ENCODE measurements around the gene MACROH2A2. TPM values are rescaled to one million over a fixed set of nuclear protein-coding genes. Genes with fewer than 3 reads are reported as not detected.
A peak's percentile ranks its signal among the peaks of the same experiment; 100 is the strongest.

The MACROH2A2 gene
- total and polyA plus RNA-seq, 2 of the 13 experiments (the other 11 are each of a cell fraction or from before 2014, with no cell fraction given), result 9.8 to 43.1 TPM

DNA sequence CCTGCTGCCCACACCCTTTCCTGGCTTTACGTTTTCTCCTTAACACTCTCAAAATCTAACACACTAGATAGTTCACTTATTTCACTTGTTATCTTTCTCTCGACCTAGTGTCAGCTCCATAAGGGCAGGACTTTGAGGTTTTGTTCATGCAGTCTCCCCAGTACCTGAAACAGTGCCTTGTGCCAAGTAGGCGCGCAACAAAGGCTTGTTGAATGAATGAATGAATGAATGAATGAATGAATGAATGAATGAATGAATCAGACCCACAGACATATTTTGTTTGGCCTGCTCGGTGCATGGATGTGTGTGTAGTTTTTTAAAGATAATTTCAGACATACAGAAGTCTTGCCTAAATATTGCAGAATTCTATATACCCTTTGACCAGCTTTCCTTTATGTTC lies 87.7 kb downstream of the MACROH2A2 start:
- no peak for ATAC-seq
- Histone ChIP-seq H4K20me1 (ENCODE audit: insufficient read depth, low read length) (no peaks in the 10 kb centered on the region), H3K9me3 (ENCODE audit: low read length) (no peaks in the 10 kb centered on the region), H3K27ac (ENCODE audit: extremely low read length, insufficient read depth, low read length) (no peak overlapping the region), H3K36me3 (replicated peaks in 1 of 2; ENCODE audit: control insufficient read depth in 1 of 2, insufficient read depth in 2 of 2, low read length in 2 of 2) (no peaks in the 10 kb centered on the region), H3K4me2 (ENCODE audit: low read depth, low read length) (no peak overlapping the region), H3K4me3 (replicated peaks in 1 of 3; ENCODE audit: insufficient read depth in 1 of 3, low read depth in 2 of 3, low read length in 3 of 3) (no peak overlapping the region), H3K79me2 (ENCODE audit: insufficient read depth, low read length) (peaks cover 7% of the 10 kb centered on the region), H3K4me1 (ENCODE audit: insufficient read depth, low read length) (peaks cover 25% of the 10 kb centered on the region), H3K9ac (ENCODE audit: insufficient read depth, low read depth, low read length) (no peak overlapping the region), H3K27me3 (ENCODE audit: control insufficient read depth in 1 of 2, insufficient read depth in 2 of 2, low read length in 2 of 2) (no peaks in the 10 kb centered on the region), H2AFZ (ENCODE audit: low read length) (no peak overlapping the region)
- intact Hi-C loops (cut with micrococcal nuclease; ENCODE audit: unreplicated experiment), result no loop called here
- BruUV-seq (replicated peaks), result no TSS peak
- ChIA-PET POLR2A (no interaction called here), CTCF (ENCODE audit: low intra/inter-chr PET ratio, low total read pairs) (no interaction called here)
- in situ Hi-C loops (cut with HindIII; ENCODE audit: extremely low pct_ligation_motif_present, low pct_unique_long_range_greater_than_20kb), result no loop called here
- WGBS (ENCODE audit: low lambda C conversion rate), result 95% methylated on average over 5 of the region's 5 CpGs
- TF ChIP-seq ZNF24 (IDR thresholded peaks at IDR 0.05) (peak; percentile 73), FOSL2 (CRISPR knock-in tag; IDR thresholded peaks at IDR 0.05) (no peak)
- DNase-seq (ENCODE audit: low spot score), result no peak
- no peak for FAIRE-seq

DNA sequence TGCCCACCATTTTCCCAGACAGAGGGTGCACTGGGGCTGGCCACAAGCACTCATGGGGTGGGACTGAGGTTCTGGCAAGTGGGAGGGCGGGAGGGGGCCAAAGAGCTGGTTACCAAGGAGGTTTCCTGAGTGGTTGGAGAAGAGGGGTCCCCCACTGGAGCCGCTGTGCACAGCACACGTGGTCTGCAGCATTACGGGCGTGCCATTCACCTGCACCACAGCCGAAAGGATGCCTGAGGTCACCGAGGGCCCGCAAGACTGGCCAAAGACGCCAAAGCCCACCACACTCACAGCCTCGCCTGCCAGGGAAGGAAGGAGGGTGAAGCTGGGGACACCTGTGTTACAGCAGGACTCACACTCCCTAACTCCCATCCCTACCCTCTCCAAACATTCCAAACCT lies 89.9 kb downstream of the MACROH2A2 start:
- 94% methylated on average over 8 of the region's 10 CpGs for WGBS (ENCODE audit: low lambda C conversion rate)
- Histone ChIP-seq H3K4me2 (ENCODE audit: low read depth, low read length) (no peak overlapping the region), H3K9me3 (ENCODE audit: low read length) (no peaks in the 10 kb centered on the region), H3K27ac (ENCODE audit: extremely low read length, insufficient read depth, low read length) (no peak overlapping the region), H3K27me3 (ENCODE audit: control insufficient read depth in 1 of 2, insufficient read depth in 2 of 2, low read length in 2 of 2) (no peaks in the 10 kb centered on the region), H3K36me3 (replicated peaks in 1 of 2; ENCODE audit: control insufficient read depth in 1 of 2, insufficient read depth in 2 of 2, low read length in 2 of 2) (no peaks in the 10 kb centered on the region), H3K79me2 (ENCODE audit: insufficient read depth, low read length) (peaks cover 10% of the 10 kb centered on the region), H3K4me3 (replicated peaks in 1 of 3; ENCODE audit: insufficient read depth in 1 of 3, low read depth in 2 of 3, low read length in 3 of 3) (no peak overlapping the region), H3K4me1 (ENCODE audit: insufficient read depth, low read length) (peaks cover 24% of the 10 kb centered on the region), H3K9ac (ENCODE audit: insufficient read depth, low read depth, low read length) (no peak overlapping the region), H2AFZ (ENCODE audit: low read length) (no peak overlapping the region), H4K20me1 (ENCODE audit: insufficient read depth, low read length) (no peaks in the 10 kb centered on the region)
- no TSS peak for BruUV-seq (replicated peaks)
- TF ChIP-seq MED1 (CRISPR knock-in tag; IDR thresholded peaks at IDR 0.05) (no peak), ZKSCAN8 (CRISPR knock-in tag; IDR thresholded peaks at IDR 0.05; ENCODE audit: borderline replicate concordance) (no peak)
- TF ChIP-seq, protein P1, sequence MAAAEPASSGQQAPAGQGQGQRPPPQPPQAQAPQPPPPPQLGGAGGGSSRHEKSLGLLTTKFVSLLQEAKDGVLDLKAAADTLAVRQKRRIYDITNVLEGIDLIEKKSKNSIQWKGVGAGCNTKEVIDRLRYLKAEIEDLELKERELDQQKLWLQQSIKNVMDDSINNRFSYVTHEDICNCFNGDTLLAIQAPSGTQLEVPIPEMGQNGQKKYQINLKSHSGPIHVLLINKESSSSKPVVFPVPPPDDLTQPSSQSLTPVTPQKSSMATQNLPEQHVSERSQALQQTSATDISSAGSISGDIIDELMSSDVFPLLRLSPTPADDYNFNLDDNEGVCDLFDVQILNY (CRISPR knock-in tag; conservative IDR thresholded peaks at IDR 0.05), result no peak
- TF ChIP-seq, protein P2, sequence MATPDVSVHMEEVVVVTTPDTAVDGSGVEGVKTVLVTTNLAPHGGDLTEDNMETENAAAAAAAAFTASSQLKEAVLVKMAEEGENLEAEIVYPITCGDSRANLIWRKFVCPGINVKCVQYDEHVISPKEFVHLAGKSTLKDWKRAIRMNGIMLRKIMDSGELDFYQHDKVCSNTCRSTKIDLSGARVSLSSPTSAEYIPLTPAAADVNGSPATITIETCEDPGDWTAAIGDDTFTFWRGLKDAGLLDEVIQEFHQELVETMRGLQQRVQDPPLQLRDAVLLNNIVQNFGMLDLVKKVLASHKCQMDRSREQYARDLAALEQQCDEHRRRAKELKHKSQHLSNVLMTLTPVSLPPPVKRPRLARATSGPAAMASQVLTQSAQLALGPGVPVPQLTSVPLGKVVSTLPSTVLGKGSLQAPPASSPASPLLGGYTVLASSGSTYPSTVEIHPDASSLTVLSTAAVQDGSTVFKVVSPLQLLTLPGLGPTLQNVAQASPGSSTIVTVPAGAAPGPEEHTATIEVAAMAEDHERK (CRISPR knock-in tag; IDR thresholded peaks at IDR 0.05; ENCODE audit: low read depth), result no peak
- TF ChIP-seq, protein P3, sequence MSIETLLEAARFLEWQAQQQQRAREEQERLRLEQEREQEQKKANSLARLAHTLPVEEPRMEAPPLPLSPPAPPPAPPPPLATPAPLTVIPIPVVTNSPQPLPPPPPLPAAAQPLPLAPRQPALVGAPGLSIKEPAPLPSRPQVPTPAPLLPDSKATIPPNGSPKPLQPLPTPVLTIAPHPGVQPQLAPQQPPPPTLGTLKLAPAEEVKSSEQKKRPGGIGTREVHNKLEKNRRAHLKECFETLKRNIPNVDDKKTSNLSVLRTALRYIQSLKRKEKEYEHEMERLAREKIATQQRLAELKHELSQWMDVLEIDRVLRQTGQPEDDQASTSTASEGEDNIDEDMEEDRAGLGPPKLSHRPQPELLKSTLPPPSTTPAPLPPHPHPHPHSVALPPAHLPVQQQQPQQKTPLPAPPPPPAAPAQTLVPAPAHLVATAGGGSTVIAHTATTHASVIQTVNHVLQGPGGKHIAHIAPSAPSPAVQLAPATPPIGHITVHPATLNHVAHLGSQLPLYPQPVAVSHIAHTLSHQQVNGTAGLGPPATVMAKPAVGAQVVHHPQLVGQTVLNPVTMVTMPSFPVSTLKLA (IDR thresholded peaks at IDR 0.05), result no peak
- DNase-seq (ENCODE audit: low spot score) (no peak), FAIRE-seq (no peak), ATAC-seq (no peak)
- POLR2A ChIA-PET, result no interaction called here
- intact Hi-C loops (cut with micrococcal nuclease; ENCODE audit: unreplicated experiment) (no loop called here), in situ Hi-C loops (cut with HindIII; ENCODE audit: extremely low pct_ligation_motif_present, low pct_unique_long_range_greater_than_20kb) (no loop called here)
- CTCF ChIA-PET (ENCODE audit: low intra/inter-chr PET ratio, low total read pairs), result no interaction called here
